ENCODE results near the gene HIP1. TPM values are rescaled to one million over a fixed set of nuclear protein-coding genes. Genes with fewer than 3 reads are reported as not detected.
A peak's percentile ranks its signal among the peaks of the same experiment; 100 is the strongest.

The HIP1 gene
- total and polyA plus RNA-seq, 9 of the 15 experiments (the other 6 are each of a cell fraction or from before 2014, with no cell fraction given), result 2.4 to 13.7 (median 9.5) TPM

DNA sequence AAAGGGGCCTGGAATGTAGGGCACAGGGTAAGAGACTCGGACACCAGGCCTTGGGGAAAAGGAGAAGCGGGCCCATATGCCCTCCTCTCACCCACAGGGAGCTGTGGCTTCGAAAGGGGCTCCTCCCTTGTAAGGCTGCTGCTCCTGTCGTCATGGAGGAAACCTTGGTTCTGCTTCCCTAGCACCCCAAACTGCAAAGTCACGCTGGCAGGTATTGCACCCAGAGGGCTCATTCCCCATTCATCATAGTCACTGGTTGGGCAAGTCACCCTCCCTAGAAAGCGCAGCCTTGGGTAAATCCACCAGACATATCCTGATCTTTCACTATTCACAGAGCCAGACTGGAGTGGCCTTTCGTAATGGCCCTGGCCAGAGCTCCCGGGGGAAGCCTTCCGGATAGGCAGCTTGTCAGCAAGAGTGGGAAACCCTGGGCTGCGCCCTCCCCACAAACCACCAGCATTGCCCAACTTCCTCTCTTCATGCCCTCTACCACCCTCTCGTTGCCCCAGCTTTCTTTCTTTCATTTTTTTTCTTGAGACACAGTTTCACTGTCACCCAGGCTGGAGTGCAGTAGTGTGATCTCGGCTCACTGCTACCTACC is 121.0 kb downstream of the HIP1 start (continued):
- peak; percentile 23; the same call in 1 of the 2 replicates for TF ChIP-seq ZNF316 (IDR thresholded peaks at IDR 0.05)
- peak; percentile 72 for TF ChIP-seq CEBPB (tag; IDR thresholded peaks at IDR 0.05)
- TF ChIP-seq, protein P1, sequence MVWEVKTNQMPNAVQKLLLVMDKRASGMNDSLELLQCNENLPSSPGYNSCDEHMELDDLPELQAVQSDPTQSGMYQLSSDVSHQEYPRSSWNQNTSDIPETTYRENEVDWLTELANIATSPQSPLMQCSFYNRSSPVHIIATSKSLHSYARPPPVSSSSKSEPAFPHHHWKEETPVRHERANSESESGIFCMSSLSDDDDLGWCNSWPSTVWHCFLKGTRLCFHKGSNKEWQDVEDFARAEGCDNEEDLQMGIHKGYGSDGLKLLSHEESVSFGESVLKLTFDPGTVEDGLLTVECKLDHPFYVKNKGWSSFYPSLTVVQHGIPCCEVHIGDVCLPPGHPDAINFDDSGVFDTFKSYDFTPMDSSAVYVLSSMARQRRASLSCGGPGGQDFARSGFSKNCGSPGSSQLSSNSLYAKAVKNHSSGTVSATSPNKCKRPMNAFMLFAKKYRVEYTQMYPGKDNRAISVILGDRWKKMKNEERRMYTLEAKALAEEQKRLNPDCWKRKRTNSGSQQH (CRISPR knock-in tag; IDR thresholded peaks at IDR 0.05), result no peak
- TF ChIP-seq MEIS2 (IDR thresholded peaks at IDR 0.05; ENCODE audit: partially characterized antibody), result peak; percentile 73
- peak; percentile 61 for TF ChIP-seq NFE2 (IDR thresholded peaks at IDR 0.05; ENCODE audit: low read depth)

DNA sequence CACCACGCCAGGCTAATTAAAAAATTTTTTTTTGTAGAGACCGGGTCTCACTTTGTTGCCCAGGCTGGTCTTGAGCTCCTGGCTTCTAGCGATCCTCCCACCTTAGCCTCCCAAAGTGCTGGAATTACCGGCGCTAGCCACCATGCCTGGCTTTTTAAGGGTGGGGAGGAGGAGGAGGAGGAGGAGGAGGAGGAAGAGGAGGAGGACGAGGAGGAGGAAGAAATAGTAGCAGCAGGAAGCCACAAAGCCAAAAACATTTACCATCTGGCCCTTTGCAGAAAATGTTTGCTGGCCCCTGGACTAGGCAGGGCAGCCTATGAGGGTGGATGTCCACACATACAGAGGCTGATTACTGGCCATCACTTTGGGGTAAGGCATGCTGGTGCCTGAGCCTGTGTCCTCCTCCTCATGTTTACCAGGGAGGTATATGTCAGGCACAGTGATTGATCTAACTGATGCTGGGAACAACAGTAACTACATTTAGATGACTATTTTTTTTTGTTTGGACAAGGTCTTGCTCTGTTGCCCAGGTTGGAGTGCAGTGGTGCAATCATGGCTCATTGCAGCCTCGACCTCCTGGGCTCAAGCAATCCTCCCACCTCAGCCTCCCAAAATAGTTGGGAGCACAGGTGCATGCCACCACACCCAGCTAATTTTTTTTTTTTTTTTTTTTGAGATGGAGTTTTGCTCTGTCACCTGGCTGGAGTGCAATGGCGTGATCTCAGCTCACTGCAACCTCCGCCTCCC is 122.1 kb downstream of the HIP1 start:
- BruUV-seq (replicated peaks), result no TSS peak
- POLR2A ChIA-PET, result no interaction called here

More for the DNA sequence above, 122.1 kb downstream of the HIP1 start:
- intact Hi-C loops (cut with micrococcal nuclease) (no loop called here), in situ Hi-C loops (cut with MboI) (no loop called here)
- Histone ChIP-seq H3K79me2 (ENCODE audit: control insufficient read depth, insufficient read depth, low read length) (no peaks in the 10 kb centered on the region), H4K20me1 (replicated peaks; ENCODE audit: control insufficient read depth, insufficient read depth, low read length) (no peaks in the 10 kb centered on the region), H2AFZ (ENCODE audit: low read depth, low read length) (no peak overlapping the region), H3K4me1 (replicated peaks in 1 of 2; ENCODE audit: control insufficient read depth in 2 of 2, insufficient read depth in 2 of 2, low read length in 2 of 2) (peaks cover 0 to 5% of the 10 kb centered on the region in 2 experiments; a peak in 2 of 5 replicates), H3K27me3 (ENCODE audit: control insufficient read depth in 2 of 2, insufficient read depth in 2 of 2, low read length in 2 of 2) (no peaks in the 10 kb centered on the region), H3K36me3 (ENCODE audit: control insufficient read depth, insufficient read depth, low read length) (no peaks in the 10 kb centered on the region), H3K9me3 (replicated peaks; ENCODE audit: control insufficient read depth, insufficient read depth, low read depth, low read length) (no peaks in the 10 kb centered on the region), H3K4me2 (ENCODE audit: insufficient read depth, low read length) (no peak overlapping the region), H3K9ac (ENCODE audit: insufficient read depth in 1 of 2, low read depth in 2 of 2, low read length in 2 of 2) (no peak overlapping the region), H3K27ac (ENCODE audit: extremely low read depth, low read depth, low read length) (no peak overlapping the region), H3K4me3 (no peak overlapping the region), H3K9me1 (ENCODE audit: control insufficient read depth, insufficient read depth, low read length) (peaks cover 3% of the 10 kb centered on the region)
- peak; percentile 79 for TF ChIP-seq ZNF263 (CRISPR knock-in tag; IDR thresholded peaks at IDR 0.05; ENCODE audit: borderline replicate concordance)
- no peak for TF ChIP-seq SMAD4 (CRISPR knock-in tag; conservative IDR thresholded peaks at IDR 0.05)
- peak; percentile 58; the same call in 1 of the 2 replicates for TF ChIP-seq ZNF121 (CRISPR knock-in tag; conservative IDR thresholded peaks at IDR 0.05)
- no peak for FAIRE-seq
- no peak for DNase-seq (ENCODE audit: extremely low read depth in 1 of 4, low spot score in 3 of 4)
- CTCF ChIA-PET (ENCODE audit: low intra/inter-chr PET ratio), result no interaction called here
- peak; percentile 12; the same call in 1 of the 3 replicates for ATAC-seq
- WGBS (ENCODE audit: insufficient coverage, low coverage, missing lambda C conversion rate), result 58% methylated on average over 8 of the region's 9 CpGs
